ENCODE results near the gene GBP6. TPM values are rescaled to one million over a fixed set of nuclear protein-coding genes. Genes with fewer than 3 reads are reported as not detected.

GBP6 gene
- total RNA-seq, 1 experiment from 2014 or later, result 2.0 TPM

DNA sequence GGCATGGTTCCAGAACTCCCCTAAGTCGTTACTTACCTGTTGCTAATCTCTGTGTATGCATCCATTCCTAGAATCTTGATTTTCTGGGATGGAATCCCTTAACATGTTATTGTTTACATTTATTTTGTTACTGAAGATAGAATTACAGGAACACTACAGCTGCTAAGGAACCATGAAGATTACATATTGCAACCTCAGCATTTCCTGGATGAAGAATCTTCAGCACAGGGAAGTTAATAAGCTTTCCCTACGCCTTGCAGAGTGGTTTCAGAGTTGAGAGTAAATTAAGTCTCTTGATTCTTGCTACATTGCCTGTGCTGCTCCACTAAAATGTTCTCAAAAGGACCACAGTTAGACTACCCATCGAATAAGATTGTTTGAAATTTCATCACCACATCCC, 31.4 kb upstream of the GBP6 start:
- Histone ChIP-seq H3K36me3 (ENCODE audit: low read depth) (no peaks in the 10 kb centered on the region), H3K4me1 (replicated peaks; ENCODE audit: insufficient read depth) (no peaks in the 10 kb centered on the region), H4K20me1 (ENCODE audit: insufficient read depth) (no peaks in the 10 kb centered on the region), H3F3A (ENCODE audit: insufficient read depth, low read depth) (no peaks in the 10 kb centered on the region), H2AFZ (no peak overlapping the region), H3K27ac (no peak overlapping the region), H3K9me3 (ENCODE audit: insufficient read depth, low read depth) (no peaks in the 10 kb centered on the region), H3K27me3 (ENCODE audit: insufficient read depth, low read depth) (no peaks in the 10 kb centered on the region), H3K79me2 (ENCODE audit: low read depth) (no peaks in the 10 kb centered on the region), H3K4me2 (no peak overlapping the region), H3K9me2 (ENCODE audit: insufficient read depth) (no peaks in the 10 kb centered on the region; the same call in 1 of the 2 replicates), H3K4me3 (no peak overlapping the region)
- DNase-seq, result no peak
- CTCF ChIA-PET, result no interaction called here
- intact Hi-C loops (cut with micrococcal nuclease; ENCODE audit: unreplicated experiment), result no loop called here
- TF ChIP-seq EZH2 (IDR thresholded peaks at IDR 0.05; ENCODE audit: low read depth), result no peak
- TF ChIP-seq, protein P1, sequence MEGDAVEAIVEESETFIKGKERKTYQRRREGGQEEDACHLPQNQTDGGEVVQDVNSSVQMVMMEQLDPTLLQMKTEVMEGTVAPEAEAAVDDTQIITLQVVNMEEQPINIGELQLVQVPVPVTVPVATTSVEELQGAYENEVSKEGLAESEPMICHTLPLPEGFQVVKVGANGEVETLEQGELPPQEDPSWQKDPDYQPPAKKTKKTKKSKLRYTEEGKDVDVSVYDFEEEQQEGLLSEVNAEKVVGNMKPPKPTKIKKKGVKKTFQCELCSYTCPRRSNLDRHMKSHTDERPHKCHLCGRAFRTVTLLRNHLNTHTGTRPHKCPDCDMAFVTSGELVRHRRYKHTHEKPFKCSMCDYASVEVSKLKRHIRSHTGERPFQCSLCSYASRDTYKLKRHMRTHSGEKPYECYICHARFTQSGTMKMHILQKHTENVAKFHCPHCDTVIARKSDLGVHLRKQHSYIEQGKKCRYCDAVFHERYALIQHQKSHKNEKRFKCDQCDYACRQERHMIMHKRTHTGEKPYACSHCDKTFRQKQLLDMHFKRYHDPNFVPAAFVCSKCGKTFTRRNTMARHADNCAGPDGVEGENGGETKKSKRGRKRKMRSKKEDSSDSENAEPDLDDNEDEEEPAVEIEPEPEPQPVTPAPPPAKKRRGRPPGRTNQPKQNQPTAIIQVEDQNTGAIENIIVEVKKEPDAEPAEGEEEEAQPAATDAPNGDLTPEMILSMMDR (conservative IDR thresholded peaks at IDR 0.05), result no peak
- POLR2A ChIA-PET (ENCODE audit: unreplicated experiment), result interaction anchor here (0.6 to 0.7 kb wide), 2 partner anchors 93 to 1154 kb away, joined by 6 to 8 read pairs; no protein-coding TSS in a partner anchor
- BruUV-seq (replicated peaks), result no TSS peak

DNA sequence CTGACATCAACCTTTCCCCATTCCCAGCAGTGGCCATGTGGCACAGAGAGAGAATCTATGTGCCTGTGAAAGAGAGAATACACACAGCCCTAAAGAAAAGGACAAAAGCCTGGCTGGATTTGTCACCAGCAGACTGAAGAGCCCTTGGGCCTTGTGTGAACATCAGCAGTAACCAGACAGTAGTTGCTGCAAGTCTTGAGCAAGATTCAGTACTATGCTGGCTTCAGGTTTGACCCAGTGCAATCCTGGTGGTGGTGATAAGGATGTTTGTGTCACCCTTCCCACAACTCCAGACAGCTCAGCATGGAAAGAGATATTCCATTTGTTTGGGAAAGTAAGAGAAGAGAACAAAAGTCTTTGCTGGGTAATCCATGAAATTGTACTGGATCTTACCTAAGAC, 28.4 kb upstream of the GBP6 start:
- DNase-seq, result no peak
- ChIA-PET POLR2A (ENCODE audit: unreplicated experiment) (no interaction called here), CTCF (no interaction called here)
- intact Hi-C loops (cut with micrococcal nuclease; ENCODE audit: unreplicated experiment), result no loop called here
- TF ChIP-seq, protein P1 (conservative IDR thresholded peaks at IDR 0.05), result no peak
- no peak for TF ChIP-seq EZH2 (IDR thresholded peaks at IDR 0.05; ENCODE audit: low read depth)
- no peaks in the 10 kb centered on the region for H3K36me3 ChIP-seq (ENCODE audit: low read depth)
- H3K9me3 ChIP-seq (ENCODE audit: insufficient read depth, low read depth), result no peaks in the 10 kb centered on the region
- H3K27me3 ChIP-seq (ENCODE audit: insufficient read depth, low read depth), result peaks cover 16% of the 10 kb centered on the region; the same call in 1 of the 2 replicates
- no TSS peak for BruUV-seq (replicated peaks)
- H3K4me2 ChIP-seq, result no peak overlapping the region
- no peak overlapping the region for H3K4me3 ChIP-seq
- no peak overlapping the region for H3K27ac ChIP-seq
- no peaks in the 10 kb centered on the region for H4K20me1 ChIP-seq (ENCODE audit: insufficient read depth)
- no peaks in the 10 kb centered on the region for H3F3A ChIP-seq (ENCODE audit: insufficient read depth, low read depth)
- H3K79me2 ChIP-seq (ENCODE audit: low read depth), result no peaks in the 10 kb centered on the region
- H3K9me2 ChIP-seq (ENCODE audit: insufficient read depth), result no peaks in the 10 kb centered on the region; the same call in 1 of the 2 replicates
- H2AFZ ChIP-seq, result no peak overlapping the region
- H3K4me1 ChIP-seq (replicated peaks; ENCODE audit: insufficient read depth), result no peaks in the 10 kb centered on the region

DNA sequence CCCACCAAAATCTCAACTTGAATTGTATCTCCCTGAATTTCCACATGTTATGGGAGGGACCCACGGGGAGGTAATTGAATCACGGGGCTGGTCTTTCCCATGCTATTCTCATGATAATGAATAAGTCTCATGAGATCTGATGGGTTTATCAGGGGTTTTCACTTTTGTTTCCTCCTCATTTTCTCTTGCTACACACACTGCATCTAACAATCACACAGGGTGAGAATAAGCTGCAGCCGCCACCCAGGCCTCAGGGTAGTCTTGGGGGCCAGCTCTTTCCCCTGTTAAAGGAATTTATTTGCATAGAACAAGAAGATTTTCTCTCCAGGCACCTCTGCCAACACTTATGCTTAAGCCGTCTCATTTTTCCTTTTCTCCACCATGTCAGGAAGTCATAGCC, 26.0 kb upstream of the GBP6 start:
- no peaks in the 10 kb centered on the region for H3K4me1 ChIP-seq (replicated peaks; ENCODE audit: insufficient read depth)
- ChIA-PET CTCF (no interaction called here), POLR2A (ENCODE audit: unreplicated experiment) (no interaction called here)
- no peaks in the 10 kb centered on the region for H3K36me3 ChIP-seq (ENCODE audit: low read depth)
- H3K27me3 ChIP-seq (ENCODE audit: insufficient read depth, low read depth), result peaks cover 33% of the 10 kb centered on the region
- no peaks in the 10 kb centered on the region for H4K20me1 ChIP-seq (ENCODE audit: insufficient read depth)
- no peaks in the 10 kb centered on the region for H3K9me3 ChIP-seq (ENCODE audit: insufficient read depth, low read depth)
- no peak overlapping the region for H3K4me2 ChIP-seq
- no peaks in the 10 kb centered on the region for H3F3A ChIP-seq (ENCODE audit: insufficient read depth, low read depth)
- H3K4me3 ChIP-seq, result no peak overlapping the region
- TF ChIP-seq, protein P1 (conservative IDR thresholded peaks at IDR 0.05), result no peak
- TF ChIP-seq EZH2 (IDR thresholded peaks at IDR 0.05; ENCODE audit: low read depth), result no peak
- no peak for DNase-seq
- H3K9me2 ChIP-seq (ENCODE audit: insufficient read depth), result no peaks in the 10 kb centered on the region; the same call in 1 of the 2 replicates
- no peak overlapping the region for H2AFZ ChIP-seq
- H3K27ac ChIP-seq, result no peak overlapping the region
- intact Hi-C loops (cut with micrococcal nuclease; ENCODE audit: unreplicated experiment), result no loop called here
- H3K79me2 ChIP-seq (ENCODE audit: low read depth), result no peaks in the 10 kb centered on the region
- BruUV-seq (replicated peaks), result no TSS peak
